Uterus (tissue), 2 donors: Measurements from ENCODE around the gene ANKRD62.

ENCODE experiments used
- CTCF ChIP-seq, 4 experiments: fragments of 200-600 bp in 2 of 4; fragments of 450-650 bp in 2 of 4; sonication (generic) in 2 of 4; IDR thresholded peaks; one replicate each; pipeline ENCODE4 v1.5.1; 2016 to 2019; ENCODE audit warnings: antibody characterized with exemption in 4 of 4, mild to moderate bottlenecking in 2 of 4, moderate library complexity in 1 of 4
- POLR2A ChIP-seq, 2 donors: fragments of 450-650 bp; IDR thresholded peaks; one replicate each; pipeline ENCODE4 v1.6.1; 2016; ENCODE audit warnings: antibody characterized with exemption in 2 of 2, mild to moderate bottlenecking in 1 of 2, moderate library complexity in 1 of 2

GRCh38 chr18:12061685-12062084 lies 32.0 kb upstream of the ANKRD62 start:
- TF ChIP-seq CTCF (IDR thresholded peaks at IDR 0.05) = no peak
- no peak for TF ChIP-seq POLR2A (IDR thresholded peaks at IDR 0.05)
